Keratinocyte (primary cell): ENCODE results near the gene DOC2A. TPM values are rescaled to one million over a fixed set of nuclear protein-coding genes. Genes with fewer than 3 reads are reported as not detected.

Source experiments
- DNase-seq: peaks from one replicate; pipeline ENCODE4 v3.0.0-alpha.2; 2011; ENCODE audit warnings: low read depth, missing footprints, low spot score
- FAIRE-seq: peaks from 2 replicates; lab custom pipeline; 2011; peaks lifted over from hg19 to GRCh38; lab: Jason Lieb, UNC
- H2AFZ ChIP-seq: 2 replicates; pipeline ENCODE4 v1.6.0; 2012; ENCODE audit warnings: low read length, control low read depth, inconsistent platforms; ENCODE audit not compliant: control insufficient read depth
- H3K27ac ChIP-seq: 2 replicates; pipeline ENCODE4 v1.5.1; 2011; ENCODE audit warnings: low read length; ENCODE audit not compliant: control insufficient read depth, insufficient read depth
- H3K27me3 ChIP-seq: 3 replicates; pipeline ENCODE4 v1.6.0; 2011; ENCODE audit warnings: low read length; ENCODE audit not compliant: control insufficient read depth, insufficient read depth; ENCODE audit errors: extremely low read depth
- H3K36me3 ChIP-seq, 2 experiments: 2 replicates in 1 of 2; 3 replicates in 1 of 2; pipeline ENCODE4 v1.5.1; 2011; ENCODE audit warnings: low read length in 2 of 2, mild to moderate bottlenecking in 1 of 2; ENCODE audit not compliant: control insufficient read depth in 2 of 2, insufficient read depth in 2 of 2; ENCODE audit errors: extremely low read depth in 1 of 2
- H3K4me1 ChIP-seq: 3 replicates; pipeline ENCODE4 v1.5.1; 2011; ENCODE audit warnings: low read length; ENCODE audit not compliant: control insufficient read depth, insufficient read depth; ENCODE audit errors: extremely low read depth
- H3K4me2 ChIP-seq: 3 replicates; pipeline ENCODE4 v1.6.0; 2011; ENCODE audit warnings: low read depth, low read length; ENCODE audit not compliant: control insufficient read depth, insufficient read depth; ENCODE audit errors: extremely low read depth
- H3K4me3 ChIP-seq, 3 experiments: fragments of 200-600 bp in 1 of 3; sonication (generic) in 1 of 3; 2 replicates in 2 of 3; 3 replicates in 1 of 3; pipeline ENCODE4 v1.5.1; 2011 to 2016; ENCODE audit warnings: low read length in 3 of 3, mild to moderate bottlenecking in 3 of 3, control low read depth in 2 of 3, inconsistent platforms in 1 of 3, low read depth in 1 of 3, mixed read lengths in 1 of 3, mixed run types in 1 of 3, moderate library complexity in 1 of 3; ENCODE audit not compliant: control insufficient read depth in 2 of 3, insufficient read depth in 2 of 3; ENCODE audit errors: extremely low read depth in 1 of 3
- H3K79me2 ChIP-seq: 2 replicates; pipeline ENCODE4 v1.6.0; 2012; ENCODE audit warnings: low read length; ENCODE audit not compliant: control insufficient read depth, insufficient read depth
- H3K9ac ChIP-seq: 3 replicates; pipeline ENCODE4 v1.6.0; 2011; ENCODE audit warnings: low read length; ENCODE audit not compliant: control insufficient read depth, insufficient read depth; ENCODE audit errors: extremely low read depth
- H3K9me1 ChIP-seq: 3 replicates; pipeline ENCODE4 v1.6.0; 2011; ENCODE audit warnings: low read length; ENCODE audit not compliant: control insufficient read depth, insufficient read depth; ENCODE audit errors: extremely low read depth
- H3K9me3 ChIP-seq: 2 replicates; pipeline ENCODE4 v1.5.1; 2012; ENCODE audit warnings: low read depth, low read length; ENCODE audit not compliant: control insufficient read depth
- H4K20me1 ChIP-seq: 3 replicates; pipeline ENCODE4 v1.6.0; 2011; ENCODE audit warnings: low read length; ENCODE audit not compliant: control insufficient read depth, insufficient read depth; ENCODE audit errors: extremely low read depth
- CTCF ChIP-seq, 3 experiments: IDR thresholded peaks in 1 of 3; conservative IDR thresholded peaks in 1 of 3; optimal IDR thresholded peaks in 1 of 3; 2 replicates in 2 of 3; 3 replicates in 1 of 3; pipeline versions ENCODE3 to v1.5.1; 2011; ENCODE audit warnings: low read length in 3 of 3, mild to moderate bottlenecking in 3 of 3, moderate library complexity in 2 of 3, control low read depth in 1 of 3, inconsistent platforms in 1 of 3; ENCODE audit not compliant: insufficient read depth in 2 of 3; ENCODE audit errors: extremely low read depth in 1 of 3
- EZH2 ChIP-seq: IDR thresholded peaks from one replicate; pipeline ENCODE4 v1.6.1; 2012; ENCODE audit warnings: inconsistent platforms, mild to moderate bottlenecking, low read length, moderate library complexity
- dilution Hi-C: fragments of 300-500 bp; cut with MboI; formaldehyde crosslinking; loops from one replicate; pipeline ENCODE4 v1.7.0; 2020; ENCODE audit warnings: low sequenced_read_pairs; ENCODE audit not compliant: extremely low pct_ligation_motif_present
- polyA plus RNA-seq, 5 experiments: library from polyadenylated mRNA; depleted of rRNA in 3 of 5; stranded (reverse) in 3 of 5; stranded (forward) in 1 of 5; unstranded in 1 of 5; fragments of >200 nt; gene quantifications; 1 replicate in 1 of 5; 2 replicates in 3 of 5; 3 replicates in 1 of 5; pipeline versions ENCODE4 v1.2.1 to v1.2.3, GENCODE V29; 2011 to 2012; ENCODE audit warnings: missing spikeins in 2 of 5, low read depth in 1 of 5, low replicate concordance in 1 of 5

Gene DOC2A
- polyA plus RNA-seq, 1 donor (not counting 4 experiments of a cell fraction or from before 2014, with no cell fraction given), result 0.26 TPM

GRCh38 chr16:29959293-29959692 lies 51.5 kb downstream of the DOC2A start:
- FAIRE-seq, result no peak

GRCh38 chr16:29958756-29959155 lies 52.1 kb downstream of the DOC2A start:
- no peak for FAIRE-seq
- no peak for DNase-seq
- Histone ChIP-seq H3K4me2 (no peak overlapping the region), H3K9me1 (no peaks in the 10 kb centered on the region), H3K4me3 (no peak overlapping the region), H3K9me3 (no peaks in the 10 kb centered on the region), H2AFZ (no peak overlapping the region), H3K27ac (no peak overlapping the region), H3K27me3 (no peaks in the 10 kb centered on the region), H3K79me2 (no peaks in the 10 kb centered on the region), H3K36me3 (no peaks in the 10 kb centered on the region), H3K9ac (no peak overlapping the region), H4K20me1 (no peaks in the 10 kb centered on the region), H3K4me1 (peaks cover 10% of the 10 kb centered on the region)
- dilution Hi-C loops, result no loop called here
- no peak for TF ChIP-seq CTCF (optimal IDR thresholded peaks at IDR 0.05 in 1 of 3, IDR thresholded peaks at IDR 0.05 in 1 of 3, conservative IDR thresholded peaks at IDR 0.05 in 1 of 3; ENCODE audit: extremely low read depth in 1 of 3, insufficient read depth in 2 of 3, low read length in 3 of 3)

More at GRCh38 chr16:29959293-29959692, 51.5 kb downstream of the DOC2A start:
- H3K9ac ChIP-seq, result no peak overlapping the region
- H3K4me3 ChIP-seq, result no peak overlapping the region
- peaks cover 10% of the 10 kb centered on the region for H3K4me1 ChIP-seq
- no peak for DNase-seq
- no peak overlapping the region for H3K4me2 ChIP-seq
- H3K9me1 ChIP-seq, result no peaks in the 10 kb centered on the region
- no peaks in the 10 kb centered on the region for H3K79me2 ChIP-seq
- dilution Hi-C loops, result no loop called here
- no peak overlapping the region for H3K27ac ChIP-seq
- H3K36me3 ChIP-seq, result no peaks in the 10 kb centered on the region
- no peaks in the 10 kb centered on the region for H3K27me3 ChIP-seq
- no peak overlapping the region for H2AFZ ChIP-seq
- H3K9me3 ChIP-seq, result no peaks in the 10 kb centered on the region
- TF ChIP-seq EZH2 (no peak), CTCF (optimal IDR thresholded peaks at IDR 0.05 in 1 of 3, IDR thresholded peaks at IDR 0.05 in 1 of 3, conservative IDR thresholded peaks at IDR 0.05 in 1 of 3; ENCODE audit: extremely low read depth in 1 of 3, insufficient read depth in 2 of 3, low read length in 3 of 3) (no peak)
- no peaks in the 10 kb centered on the region for H4K20me1 ChIP-seq

Other genes with a start within 250 kb of the DOC2A start
- 0.01 TPM in 1 of 3 replicates, not detected in the others for gene ZG16, start 232.8 kb downstream of the DOC2A start, polyA plus RNA-seq
- 36.3 to 48.3 TPM (median 43.7 TPM) in 3 replicates for gene KIF22, start 220.3 kb downstream of the DOC2A start, polyA plus RNA-seq
- gene MAZ, start 204.5 kb downstream of the DOC2A start, polyA plus RNA-seq, result 48.5 to 82.3 TPM (median 59.0 TPM) in 3 replicates
- gene PRRT2, start 198.8 kb downstream of the DOC2A start, polyA plus RNA-seq, result not detected in 3 replicates
- gene PAGR1, start 194.9 kb downstream of the DOC2A start, polyA plus RNA-seq, result 6.4 to 17.1 TPM (median 13.6 TPM) in 3 replicates
- 130 to 213 TPM (median 148 TPM) in 3 replicates for gene MVP, start 190.6 kb downstream of the DOC2A start, polyA plus RNA-seq
- gene CDIPT, start 147.8 kb downstream of the DOC2A start, polyA plus RNA-seq, result 49.5 to 94.6 TPM (median 60.0 TPM) in 3 replicates
- gene SEZ6L2, start 111.5 kb downstream of the DOC2A start, polyA plus RNA-seq, result 0.68 to 2.5 TPM (median 1.5 TPM) in 3 replicates
- 0.71 to 1.8 TPM (median 0.88 TPM) in 3 replicates for gene ASPHD1, start 110.5 kb downstream of the DOC2A start, polyA plus RNA-seq
- 8.2 to 12.1 TPM (median 9.2 TPM) in 3 replicates for gene KCTD13, start 84.8 kb downstream of the DOC2A start, polyA plus RNA-seq
- 48.5 to 77.2 TPM (median 64.8 TPM) in 3 replicates for gene TMEM219, start 48.9 kb downstream of the DOC2A start, polyA plus RNA-seq
- 13.8 to 20.1 TPM (median 15.4 TPM) in 3 replicates for gene TAOK2, start 37.2 kb downstream of the DOC2A start, polyA plus RNA-seq
- gene HIRIP3, start 15.4 kb downstream of the DOC2A start, polyA plus RNA-seq, result 4.1 to 4.8 TPM (median 4.6 TPM) in 3 replicates
- 20.1 to 28.3 TPM (median 26.7 TPM) in 3 replicates for gene INO80E, start 14.8 kb downstream of the DOC2A start, polyA plus RNA-seq
- gene C16orf92, start 12.2 kb upstream of the DOC2A start, polyA plus RNA-seq, result not detected in 3 replicates
- 0.08 TPM in 1 of 3 replicates, not detected in the others for gene TLCD3B, start 20.2 kb upstream of the DOC2A start, polyA plus RNA-seq
- gene ALDOA, start 54.7 kb upstream of the DOC2A start, polyA plus RNA-seq, result 740 to 1,250 TPM (median 800 TPM) in 3 replicates
- 124 to 188 TPM (median 167 TPM) in 3 replicates for gene PPP4C, start 65.0 kb upstream of the DOC2A start, polyA plus RNA-seq
- gene TBX6, start 80.9 kb upstream of the DOC2A start, polyA plus RNA-seq, result 0.06 to 0.18 TPM (median 0.18 TPM) in 3 replicates
- 13.5 to 16.3 TPM (median 15.7 TPM) in 3 replicates for gene YPEL3, start 85.2 kb upstream of the DOC2A start, polyA plus RNA-seq
- 0.68 to 1.8 TPM (median 1.1 TPM) in 3 replicates for gene GDPD3, start 102.5 kb upstream of the DOC2A start, polyA plus RNA-seq
- gene MAPK3, start 112.2 kb upstream of the DOC2A start, polyA plus RNA-seq, result 42.0 to 64.9 TPM (median 60.8 TPM) in 3 replicates
- gene CORO1A, start 172.6 kb upstream of the DOC2A start, polyA plus RNA-seq, result 2.8 to 5.5 TPM (median 3.0 TPM) in 3 replicates
- 41.0 to 170 TPM (median 70.4 TPM) in 3 replicates for gene BOLA2B, start 182.6 kb upstream of the DOC2A start, polyA plus RNA-seq
- 2.3 to 9.0 TPM (median 5.4 TPM) in 3 replicates for gene SLX1A, start 182.8 kb upstream of the DOC2A start, polyA plus RNA-seq
- gene SULT1A3, start 188.2 kb upstream of the DOC2A start, polyA plus RNA-seq, result 4.7 to 10.1 TPM (median 8.0 TPM) in 3 replicates
- gene NPIPB13, start 237.5 kb upstream of the DOC2A start, polyA plus RNA-seq, result 1.0 to 2.0 TPM (median 1.6 TPM) in 3 replicates